ENCODE results near the gene KMT5C. TPM values are rescaled to one million over a fixed set of nuclear protein-coding genes. Genes with fewer than 3 reads are reported as not detected.

KMT5C gene
- total RNA-seq, 5 donors from 2014 or later (not counting 1 experiment from before 2014, with no cell fraction given): 24.4 to 71.8 (median 30.7) TPM

- no peak overlapping the region for H3K4me3 Mint-ChIP-seq
- no peaks in the 10 kb centered on the region for H3K36me3 Mint-ChIP-seq
- H3K9me3 Mint-ChIP-seq: no peaks in the 10 kb centered on the region
- no peaks in the 10 kb centered on the region for H3K4me1 ChIP-seq (ENCODE audit: control insufficient read depth in 1 of 2, extremely low read depth in 1 of 2, insufficient read depth in 2 of 2, low read length in 2 of 2)
- H3K27ac Mint-ChIP-seq: no peak overlapping the region
- no peak overlapping the region for H3K27ac ChIP-seq (ENCODE audit: low read length)
- H3K4me1 Mint-ChIP-seq: peaks cover 0 to 6% (median 0%) of the 10 kb centered on the region in 3 donors
- H3K4me3 ChIP-seq (ENCODE audit: control insufficient read depth in 1 of 2, extremely low read depth in 1 of 2, low read length in 1 of 2): no peak overlapping the region
- POLR2A ChIA-PET: interaction anchor here in 1 of 2 donors (0.5 kb wide), 1 partner anchor 58 kb away, joined by 3 read pairs; no protein-coding TSS in a partner anchor
- no peaks in the 10 kb centered on the region for H3K27me3 Mint-ChIP-seq
- H3K27me3 ChIP-seq (replicated peaks in 1 of 2; ENCODE audit: control insufficient read depth in 2 of 2, extremely low read depth in 1 of 2, insufficient read depth in 2 of 2, low read length in 1 of 2): no peaks in the 10 kb centered on the region
- H3K9me3 ChIP-seq: no peaks in the 10 kb centered on the region
- no peaks in the 10 kb centered on the region for H3K36me3 ChIP-seq (ENCODE audit: control insufficient read depth in 2 of 2, extremely low read depth in 1 of 2, insufficient read depth in 1 of 2, low read length in 1 of 2)
- CTCF ChIA-PET: interaction anchor here in 1 of 2 donors (0.6 kb wide), 1 partner anchor 32 kb away, joined by 6 read pairs; no protein-coding TSS in a partner anchor
- WGBS (ENCODE audit: insufficient coverage): 93% methylated on average over 38 of the region's 47 CpGs
- DNase-seq (no peak), ATAC-seq (replicated peaks in 1 of 4) (no peak)
Observed at GRCh38 chr19:55312621-55313512, 26.8 kb upstream of the KMT5C start.

- H3K4me3 Mint-ChIP-seq: no peak overlapping the region
- no peak overlapping the region for H3K27ac Mint-ChIP-seq
- Histone ChIP-seq H3K9me3 (no peaks in the 10 kb centered on the region), H3K27me3 (replicated peaks in 1 of 2; ENCODE audit: control insufficient read depth in 2 of 2, extremely low read depth in 1 of 2, insufficient read depth in 2 of 2, low read length in 1 of 2) (no peaks in the 10 kb centered on the region), H3K27ac (ENCODE audit: low read length) (no peak overlapping the region), H3K4me3 (ENCODE audit: control insufficient read depth in 1 of 2, extremely low read depth in 1 of 2, low read length in 1 of 2) (no peak overlapping the region), H3K4me1 (ENCODE audit: control insufficient read depth in 1 of 2, extremely low read depth in 1 of 2, insufficient read depth in 2 of 2, low read length in 2 of 2) (no peaks in the 10 kb centered on the region), H3K36me3 (ENCODE audit: control insufficient read depth in 2 of 2, extremely low read depth in 1 of 2, insufficient read depth in 1 of 2, low read length in 1 of 2) (no peaks in the 10 kb centered on the region)
- no peaks in the 10 kb centered on the region for H3K9me3 Mint-ChIP-seq
- ChIA-PET CTCF (no interaction called here), POLR2A (no interaction called here)
- no peak for DNase-seq
- ATAC-seq (replicated peaks in 1 of 4): no peak
- peaks cover 0 to 6% (median 0%) of the 10 kb centered on the region in 3 donors for H3K4me1 Mint-ChIP-seq
- H3K27me3 Mint-ChIP-seq: no peaks in the 10 kb centered on the region
- 90% methylated on average over 4 of the region's 8 CpGs for WGBS (ENCODE audit: insufficient coverage)
- no peaks in the 10 kb centered on the region for H3K36me3 Mint-ChIP-seq
Observed at GRCh38 chr19:55314396-55314795, 25.3 kb upstream of the KMT5C start.

GRCh38 chr19:55315956-55316525, 23.6 kb upstream of the KMT5C start:
- no peaks in the 10 kb centered on the region for H3K9me3 ChIP-seq
- Mint-ChIP-seq H3K27me3 (no peaks in the 10 kb centered on the region), H3K4me1 (peaks cover 0 to 6% (median 0%) of the 10 kb centered on the region in 3 donors), H3K4me3 (no peak overlapping the region), H3K27ac (no peak overlapping the region), H3K9me3 (no peaks in the 10 kb centered on the region), H3K36me3 (no peaks in the 10 kb centered on the region)
- no peak for DNase-seq
- no peaks in the 10 kb centered on the region for H3K36me3 ChIP-seq (ENCODE audit: control insufficient read depth in 2 of 2, extremely low read depth in 1 of 2, insufficient read depth in 1 of 2, low read length in 1 of 2)
- peaks cover 0 to 9% of the 10 kb centered on the region in 2 experiments for H3K27me3 ChIP-seq (replicated peaks in 1 of 2; ENCODE audit: control insufficient read depth in 2 of 2, extremely low read depth in 1 of 2, insufficient read depth in 2 of 2, low read length in 1 of 2)
- no peak overlapping the region for H3K27ac ChIP-seq (ENCODE audit: low read length)
- H3K4me3 ChIP-seq (ENCODE audit: control insufficient read depth in 1 of 2, extremely low read depth in 1 of 2, low read length in 1 of 2): no peak overlapping the region
- CTCF ChIA-PET: no interaction called here
- H3K4me1 ChIP-seq (ENCODE audit: control insufficient read depth in 1 of 2, extremely low read depth in 1 of 2, insufficient read depth in 2 of 2, low read length in 2 of 2): no peaks in the 10 kb centered on the region
- 88% methylated on average over 11 of the region's 13 CpGs for WGBS (ENCODE audit: insufficient coverage)
- POLR2A ChIA-PET: no interaction called here
- ATAC-seq (replicated peaks in 1 of 4): no peak

GRCh38 chr19:55316646-55317045, 23.0 kb upstream of the KMT5C start:
- Histone ChIP-seq H3K27me3 (replicated peaks in 1 of 2; ENCODE audit: control insufficient read depth in 2 of 2, extremely low read depth in 1 of 2, insufficient read depth in 2 of 2, low read length in 1 of 2) (peaks cover 0 to 13% of the 10 kb centered on the region in 2 experiments), H3K27ac (ENCODE audit: low read length) (no peak overlapping the region), H3K36me3 (ENCODE audit: control insufficient read depth in 2 of 2, extremely low read depth in 1 of 2, insufficient read depth in 1 of 2, low read length in 1 of 2) (no peaks in the 10 kb centered on the region), H3K9me3 (no peaks in the 10 kb centered on the region), H3K4me1 (ENCODE audit: control insufficient read depth in 1 of 2, extremely low read depth in 1 of 2, insufficient read depth in 2 of 2, low read length in 2 of 2) (no peaks in the 10 kb centered on the region), H3K4me3 (ENCODE audit: control insufficient read depth in 1 of 2, extremely low read depth in 1 of 2, low read length in 1 of 2) (no peak overlapping the region)
- Mint-ChIP-seq H3K9me3 (no peaks in the 10 kb centered on the region), H3K27me3 (peaks cover 0 to 2% of the 10 kb centered on the region in 2 donors), H3K4me3 (no peak overlapping the region), H3K27ac (no peak overlapping the region), H3K4me1 (peaks cover 0 to 6% (median 0%) of the 10 kb centered on the region in 3 donors), H3K36me3 (no peaks in the 10 kb centered on the region)
- DNase-seq: no peak
- ChIA-PET POLR2A (no interaction called here), CTCF (no interaction called here)
- no peak for ATAC-seq (replicated peaks in 1 of 4)
- WGBS (ENCODE audit: insufficient coverage): 85% methylated on average over 8 of the region's 8 CpGs

GRCh38 chr19:55319785-55320184, 19.9 kb upstream of the KMT5C start:
- Mint-ChIP-seq H3K9me3 (no peaks in the 10 kb centered on the region), H3K27ac (no peak overlapping the region), H3K4me3 (no peak overlapping the region), H3K4me1 (no peaks in the 10 kb centered on the region), H3K27me3 (peaks cover 5 to 13% of the 10 kb centered on the region in 2 donors), H3K36me3 (no peaks in the 10 kb centered on the region)
- Histone ChIP-seq H3K27ac (ENCODE audit: low read length) (no peak overlapping the region), H3K27me3 (replicated peaks in 1 of 2; ENCODE audit: control insufficient read depth in 2 of 2, extremely low read depth in 1 of 2, insufficient read depth in 2 of 2, low read length in 1 of 2) (peaks cover 0 to 29% of the 10 kb centered on the region in 2 experiments), H3K36me3 (ENCODE audit: control insufficient read depth in 2 of 2, extremely low read depth in 1 of 2, insufficient read depth in 1 of 2, low read length in 1 of 2) (no peaks in the 10 kb centered on the region), H3K9me3 (no peaks in the 10 kb centered on the region), H3K4me3 (ENCODE audit: control insufficient read depth in 1 of 2, extremely low read depth in 1 of 2, low read length in 1 of 2) (no peak overlapping the region), H3K4me1 (ENCODE audit: control insufficient read depth in 1 of 2, extremely low read depth in 1 of 2, insufficient read depth in 2 of 2, low read length in 2 of 2) (no peaks in the 10 kb centered on the region)
- POLR2A ChIA-PET: no interaction called here
- CTCF ChIA-PET: no interaction called here
- DNase-seq (no peak), ATAC-seq (replicated peaks in 1 of 4) (no peak)
- WGBS (ENCODE audit: insufficient coverage): 83% methylated on average over 20 of the region's 21 CpGs

- ATAC-seq (replicated peaks in 1 of 4) (no peak), DNase-seq (no peak)
- Mint-ChIP-seq H3K4me1 (no peaks in the 10 kb centered on the region), H3K36me3 (no peaks in the 10 kb centered on the region), H3K27ac (no peak overlapping the region), H3K4me3 (no peak overlapping the region), H3K9me3 (no peaks in the 10 kb centered on the region), H3K27me3 (peaks cover 5 to 16% of the 10 kb centered on the region in 2 donors)
- 85% methylated on average over 8 of the region's 8 CpGs for WGBS (ENCODE audit: insufficient coverage)
- Histone ChIP-seq H3K36me3 (ENCODE audit: control insufficient read depth in 2 of 2, extremely low read depth in 1 of 2, insufficient read depth in 1 of 2, low read length in 1 of 2) (no peaks in the 10 kb centered on the region), H3K9me3 (no peaks in the 10 kb centered on the region), H3K27me3 (replicated peaks in 1 of 2; ENCODE audit: control insufficient read depth in 2 of 2, extremely low read depth in 1 of 2, insufficient read depth in 2 of 2, low read length in 1 of 2) (peaks cover 0 to 33% of the 10 kb centered on the region in 2 experiments), H3K4me3 (ENCODE audit: control insufficient read depth in 1 of 2, extremely low read depth in 1 of 2, low read length in 1 of 2) (no peak overlapping the region), H3K4me1 (ENCODE audit: control insufficient read depth in 1 of 2, extremely low read depth in 1 of 2, insufficient read depth in 2 of 2, low read length in 2 of 2) (no peaks in the 10 kb centered on the region), H3K27ac (ENCODE audit: low read length) (no peak overlapping the region)
- ChIA-PET POLR2A (no interaction called here), CTCF (interaction anchor here in 1 of 2 donors (0.5 kb wide), 1 partner anchor 17 kb away, joined by 3 read pairs; no protein-coding TSS in a partner anchor)
Observed at GRCh38 chr19:55320844-55321419, 18.7 kb upstream of the KMT5C start.

All from T-cell (primary cell).